ENCODE measurements around the gene SSR3. TPM values are rescaled to one million over a fixed set of nuclear protein-coding genes. Genes with fewer than 3 reads are reported as not detected.

SSR3 gene
- total RNA-seq, 4 donors from 2014 or later: 134 to 223 (median 176) TPM

GRCh38 chr3:156509189-156510174 lies 45.4 kb downstream of the SSR3 start:
- H3K9me3 ChIP-seq: no peaks in the 10 kb centered on the region
- TF ChIP-seq CTCF (IDR thresholded peaks at IDR 0.05) (peak in 5 of 6 experiments; percentile 45 to 75 (median 59)), POLR2A (IDR thresholded peaks at IDR 0.05) (no peak)
- WGBS, 2 donors: 57 to 67% methylated on average over 5 of the region's 5 CpGs
- no peaks in the 10 kb centered on the region for H3K36me3 ChIP-seq
- no peak overlapping the region for H3K4me3 ChIP-seq (replicated peaks in 1 of 3)
- no peak overlapping the region for H3K27ac ChIP-seq
- H3K27me3 ChIP-seq: no peaks in the 10 kb centered on the region
- intact Hi-C loops (cut with DNase I): loop anchor here (5.0 to 10.0 kb wide), 2 partner anchors 335 to 357 kb away; no protein-coding TSS in a partner anchor
- peaks cover 0 to 9% of the 10 kb centered on the region in 2 donors for H3K4me1 ChIP-seq
- DNase-seq: no peak

GRCh38 chr3:156507285-156507684 lies 47.6 kb downstream of the SSR3 start:
- Histone ChIP-seq H3K36me3 (no peaks in the 10 kb centered on the region), H3K27ac (no peak overlapping the region), H3K27me3 (no peaks in the 10 kb centered on the region), H3K9me3 (no peaks in the 10 kb centered on the region), H3K4me1 (no peaks in the 10 kb centered on the region), H3K4me3 (replicated peaks in 1 of 3) (no peak overlapping the region)
- no peak for DNase-seq
- intact Hi-C loops (cut with DNase I): loop anchor here (5.0 kb wide), 1 partner anchor 355 kb away; no protein-coding TSS in a partner anchor
- TF ChIP-seq CTCF (IDR thresholded peaks at IDR 0.05): no peak
- TF ChIP-seq POLR2A (IDR thresholded peaks at IDR 0.05): no peak

DNA sequence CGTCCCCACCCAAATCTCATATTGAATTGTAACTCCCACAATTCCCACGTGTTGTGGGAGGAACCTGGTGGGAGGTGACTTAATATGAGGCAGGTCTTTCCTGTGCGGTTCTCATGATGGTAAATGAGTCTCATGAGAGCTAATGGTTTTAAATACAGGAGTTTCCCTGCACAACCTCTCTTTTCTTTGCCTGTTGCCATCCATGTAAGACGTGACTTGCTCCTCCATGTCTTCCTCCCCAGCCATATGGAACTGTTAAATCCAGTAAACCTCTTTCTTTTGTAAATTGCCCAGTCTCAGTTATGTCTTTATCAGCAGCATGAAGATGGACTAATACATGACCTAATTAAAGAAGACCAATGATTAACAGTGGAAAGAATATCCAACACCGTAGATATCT lies 56.6 kb downstream of the SSR3 start:
- Histone ChIP-seq H3K27ac (no peak overlapping the region), H3K9me3 (no peaks in the 10 kb centered on the region), H3K4me1 (peaks cover 0 to 3% of the 10 kb centered on the region in 2 donors), H3K27me3 (no peaks in the 10 kb centered on the region), H3K36me3 (no peaks in the 10 kb centered on the region), H3K4me3 (replicated peaks in 1 of 3) (no peak overlapping the region)
- no peak for DNase-seq
- intact Hi-C loops (cut with DNase I): no loop called here
- WGBS, 2 donors: 93 to 94% methylated on average over 5 of the region's 5 CpGs
- no peak for TF ChIP-seq CTCF (IDR thresholded peaks at IDR 0.05)
- TF ChIP-seq POLR2A (IDR thresholded peaks at IDR 0.05): no peak

DNA sequence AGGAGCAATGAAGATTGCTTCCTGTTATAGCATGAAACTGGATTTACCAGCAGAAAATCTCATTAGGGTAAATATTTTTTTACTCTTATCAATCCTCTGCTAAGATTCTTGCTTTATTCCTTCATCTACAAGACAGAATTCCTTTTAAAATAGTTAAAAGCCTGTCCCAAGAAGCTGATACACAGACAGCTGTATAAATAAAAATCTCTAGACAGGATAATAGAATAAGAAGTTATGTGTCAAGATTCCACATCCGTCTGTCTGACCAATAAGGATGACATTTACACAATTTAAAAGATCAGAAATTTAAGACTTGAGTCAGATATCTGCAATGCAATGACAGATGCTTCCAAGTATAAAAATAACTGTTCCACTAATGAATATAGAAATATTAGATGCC lies 57.6 kb downstream of the SSR3 start:
- Histone ChIP-seq H3K4me3 (replicated peaks in 1 of 3) (no peak overlapping the region), H3K27ac (no peak overlapping the region), H3K36me3 (no peaks in the 10 kb centered on the region), H3K9me3 (no peaks in the 10 kb centered on the region), H3K4me1 (peaks cover 8 to 11% of the 10 kb centered on the region in 2 donors), H3K27me3 (no peaks in the 10 kb centered on the region)
- DNase-seq: no peak
- 84 to 93% methylated on average over 1 of the region's 1 CpG for WGBS, 2 donors
- intact Hi-C loops (cut with DNase I): no loop called here
- TF ChIP-seq POLR2A (IDR thresholded peaks at IDR 0.05) (no peak), CTCF (IDR thresholded peaks at IDR 0.05) (no peak)

- 97% methylated on average over 1 of the region's 1 CpG for WGBS, 2 donors
- H3K27ac ChIP-seq: no peak overlapping the region
- peaks cover 12 to 21% of the 10 kb centered on the region in 2 donors for H3K4me1 ChIP-seq
- no peak for DNase-seq
- H3K36me3 ChIP-seq: no peaks in the 10 kb centered on the region
- intact Hi-C loops (cut with DNase I): no loop called here
- TF ChIP-seq POLR2A (IDR thresholded peaks at IDR 0.05) (no peak), CTCF (IDR thresholded peaks at IDR 0.05) (no peak)
- no peaks in the 10 kb centered on the region for H3K9me3 ChIP-seq
- H3K27me3 ChIP-seq: no peaks in the 10 kb centered on the region
- no peak overlapping the region for H3K4me3 ChIP-seq (replicated peaks in 1 of 3)
These were observed 59.1 kb downstream of the SSR3 start for GRCh38 chr3:156495816-156496215.

Data from thyroid gland (tissue), 4 donors.